Loucy (cell line): ENCODE data around the gene TMEM231.

Experiments
- H2AFZ ChIP-seq: fragments of 200-600 bp; sonication (generic); 2 replicates; pipeline ENCODE4 v1.6.0; 2016; ENCODE audit warnings: antibody characterized with exemption, mild to moderate bottlenecking, low read length, moderate library complexity
- H3F3A ChIP-seq: fragments of 200-600 bp; 2 replicates; pipeline ENCODE4 v1.6.0; 2016; ENCODE audit warnings: antibody characterized with exemption, low read depth, mild to moderate bottlenecking
- H3K27me3 ChIP-seq: fragments of 200-600 bp; sonication (generic); 2 replicates; pipeline ENCODE4 v1.6.1; 2014; ENCODE audit warnings: low read length, mild to moderate bottlenecking; ENCODE audit not compliant: insufficient read depth, poor library complexity, severe bottlenecking
- H3K36me3 ChIP-seq: fragments of 200-600 bp; sonication (generic); 2 replicates; pipeline ENCODE4 v1.6.1; 2016; ENCODE audit warnings: low read length; ENCODE audit not compliant: insufficient read depth
- H3K4me1 ChIP-seq: fragments of 200-600 bp; sonication (generic); 2 replicates; pipeline ENCODE4 v1.5.1; 2014; ENCODE audit warnings: low read length, mild to moderate bottlenecking; ENCODE audit not compliant: insufficient read depth, poor library complexity, severe bottlenecking
- H3K4me2 ChIP-seq: fragments of 200-600 bp; sonication (generic); 2 replicates; pipeline ENCODE4 v1.6.0; 2014; ENCODE audit warnings: antibody characterized with exemption, low read length, low read depth, mild to moderate bottlenecking; ENCODE audit not compliant: poor library complexity, severe bottlenecking
- H3K4me3 ChIP-seq: fragments of 200-600 bp; sonication (generic); 2 replicates; pipeline ENCODE4 v1.5.1; 2014; ENCODE audit warnings: low read length, mild to moderate bottlenecking, mixed read lengths; ENCODE audit not compliant: poor library complexity, severe bottlenecking
- H3K79me2 ChIP-seq: fragments of 200-600 bp; sonication (generic); 2 replicates; pipeline ENCODE4 v1.6.1; 2014; ENCODE audit warnings: low read length; ENCODE audit not compliant: insufficient read depth
- H3K9ac ChIP-seq: fragments of 200-600 bp; sonication (generic); 2 replicates; pipeline ENCODE4 v1.6.0; 2014; ENCODE audit warnings: mild to moderate bottlenecking, low read depth, low read length, moderate library complexity; ENCODE audit not compliant: poor library complexity, severe bottlenecking
- H3K9me2 ChIP-seq: fragments of 200-600 bp; sonication (generic); replicated peaks from 2 replicates; pipeline ENCODE4 v1.6.1; 2016; ENCODE audit warnings: low read depth, low read length, mixed read lengths
- H3K9me3 ChIP-seq: fragments of 200-600 bp; sonication (generic); 2 replicates; pipeline ENCODE4 v1.6.1; 2014; ENCODE audit warnings: mild to moderate bottlenecking, antibody characterized with exemption, low read length, low read depth; ENCODE audit not compliant: insufficient read depth
- H4K20me1 ChIP-seq: fragments of 200-600 bp; sonication (generic); 2 replicates; pipeline ENCODE4 v1.6.0; 2014; ENCODE audit warnings: antibody characterized with exemption, low read length, mild to moderate bottlenecking; ENCODE audit not compliant: insufficient read depth, poor library complexity, severe bottlenecking
- EZH2phosphoT487 ChIP-seq: fragments of 200-600 bp; IDR thresholded peaks from 2 replicates; pipeline ENCODE4 v1.6.1; 2018; ENCODE audit warnings: antibody characterized with exemption, mild to moderate bottlenecking, moderate library complexity, borderline replicate concordance
- TF ChIP-seq, protein P1 (sequence below): fragments of 200-600 bp; sonication (generic); conservative IDR thresholded peaks from 2 replicates; pipeline ENCODE4 v1.5.1; 2014; ENCODE audit warnings: mild to moderate bottlenecking, antibody characterized with exemption, low read length

The TMEM231 gene

DNA sequence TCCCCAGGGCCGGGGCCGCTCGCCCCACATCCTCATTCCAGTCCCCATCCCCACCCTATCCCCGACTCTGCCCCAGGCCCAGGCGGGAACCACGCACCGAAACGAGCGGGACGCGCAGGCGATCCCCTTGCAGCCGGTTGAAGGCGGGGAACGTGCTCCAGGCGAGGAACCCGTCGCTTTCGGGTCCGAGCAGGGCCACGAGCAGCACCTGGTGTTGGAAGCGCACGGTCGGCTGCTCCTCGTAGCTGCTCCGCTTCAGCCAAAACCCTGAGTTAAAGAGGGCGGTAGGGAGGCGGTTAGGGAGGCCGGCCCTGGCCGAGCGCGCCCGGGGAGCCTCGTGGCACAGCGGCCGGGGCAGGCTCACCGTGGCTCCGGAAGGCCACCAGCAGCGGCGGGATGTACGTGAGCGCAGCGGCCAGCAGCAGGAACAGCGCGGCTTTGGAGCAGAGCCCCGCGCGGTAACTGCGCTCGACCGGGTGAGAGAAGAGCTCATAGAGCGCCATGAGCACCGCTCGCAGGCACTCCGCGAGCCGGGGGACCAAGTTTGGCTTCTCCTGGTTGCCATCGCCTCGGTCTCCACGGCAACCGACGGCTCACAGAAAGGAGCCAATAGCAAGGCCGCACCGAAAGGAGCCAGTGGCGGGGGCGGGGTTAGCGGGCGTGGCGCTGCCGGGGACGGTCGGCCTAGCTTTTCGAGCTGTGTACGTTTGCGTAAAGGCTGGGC is at the start of gene TMEM231:
TSS of gene TMEM231 (minus strand) at position 546 of the 724 bp plus-strand sequence. CDS start at position 503, 43 bp downstream.
- Histone ChIP-seq H3K4me2 (peak within 1 kb of the TSS; percentile 71), H3K9ac (peak within 1 kb of the TSS; percentile 61), H3F3A (no peaks in the 10 kb centered on the region), H4K20me1 (no peaks in the 10 kb centered on the region), H3K9me3 (no peaks in the 10 kb centered on the region), H3K9me2 (no peaks in the 10 kb centered on the region), H3K4me1 (peaks cover 20% of the 10 kb centered on the region), H3K79me2 (no peaks in the 10 kb centered on the region), H3K36me3 (no peaks in the 10 kb centered on the region), H3K4me3 (peak within 1 kb of the TSS; percentile 73), H2AFZ (peak within 1 kb of the TSS; percentile 76), H3K27me3 (no peaks in the 10 kb centered on the region)
- no peak for TF ChIP-seq EZH2phosphoT487
- TF ChIP-seq, protein P1, sequence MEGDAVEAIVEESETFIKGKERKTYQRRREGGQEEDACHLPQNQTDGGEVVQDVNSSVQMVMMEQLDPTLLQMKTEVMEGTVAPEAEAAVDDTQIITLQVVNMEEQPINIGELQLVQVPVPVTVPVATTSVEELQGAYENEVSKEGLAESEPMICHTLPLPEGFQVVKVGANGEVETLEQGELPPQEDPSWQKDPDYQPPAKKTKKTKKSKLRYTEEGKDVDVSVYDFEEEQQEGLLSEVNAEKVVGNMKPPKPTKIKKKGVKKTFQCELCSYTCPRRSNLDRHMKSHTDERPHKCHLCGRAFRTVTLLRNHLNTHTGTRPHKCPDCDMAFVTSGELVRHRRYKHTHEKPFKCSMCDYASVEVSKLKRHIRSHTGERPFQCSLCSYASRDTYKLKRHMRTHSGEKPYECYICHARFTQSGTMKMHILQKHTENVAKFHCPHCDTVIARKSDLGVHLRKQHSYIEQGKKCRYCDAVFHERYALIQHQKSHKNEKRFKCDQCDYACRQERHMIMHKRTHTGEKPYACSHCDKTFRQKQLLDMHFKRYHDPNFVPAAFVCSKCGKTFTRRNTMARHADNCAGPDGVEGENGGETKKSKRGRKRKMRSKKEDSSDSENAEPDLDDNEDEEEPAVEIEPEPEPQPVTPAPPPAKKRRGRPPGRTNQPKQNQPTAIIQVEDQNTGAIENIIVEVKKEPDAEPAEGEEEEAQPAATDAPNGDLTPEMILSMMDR, result no peak

DNA sequence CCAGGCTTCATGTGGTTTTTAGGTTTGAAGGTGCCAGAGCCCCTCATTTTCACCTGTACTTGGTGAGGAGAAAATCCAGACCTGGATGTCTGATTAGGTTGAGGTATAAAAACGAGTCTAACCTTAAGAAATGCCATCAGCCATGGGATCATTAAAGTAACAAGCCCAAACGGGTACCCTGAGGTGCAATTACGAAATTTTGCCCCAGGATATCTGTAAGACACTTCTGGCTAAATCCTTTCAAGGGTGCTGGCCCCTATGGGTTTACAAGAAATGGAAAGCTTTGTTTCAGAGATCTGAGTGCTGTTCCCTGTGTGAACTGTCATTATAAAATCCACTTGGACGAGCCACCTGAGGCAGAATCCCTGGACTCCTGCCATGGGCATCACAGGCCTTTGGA is 47.2 kb upstream of the TMEM231 start:
- H3K9ac ChIP-seq, result no peak overlapping the region
- TF ChIP-seq, protein P1, result no peak
- TF ChIP-seq EZH2phosphoT487, result no peak
- no peaks in the 10 kb centered on the region for H3K9me2 ChIP-seq
- H3K27me3 ChIP-seq, result no peaks in the 10 kb centered on the region
- H3K4me1 ChIP-seq, result no peaks in the 10 kb centered on the region
- H4K20me1 ChIP-seq, result no peaks in the 10 kb centered on the region
- peaks cover 8% of the 10 kb centered on the region; the same call in 1 of the 2 replicates for H3K9me3 ChIP-seq
- peaks cover 54% of the 10 kb centered on the region for H3K36me3 ChIP-seq
- no peak overlapping the region for H2AFZ ChIP-seq
- H3F3A ChIP-seq, result no peaks in the 10 kb centered on the region
- H3K4me3 ChIP-seq, result no peak overlapping the region
- H3K4me2 ChIP-seq, result no peak overlapping the region
- H3K79me2 ChIP-seq, result no peaks in the 10 kb centered on the region

- Histone ChIP-seq H3K4me3 (no peak overlapping the region), H3K4me2 (no peak overlapping the region), H3F3A (0 out of 2 replicates have a peak, but pooled peaks cover 3% of the 10 kb centered on the region), H3K9ac (no peak overlapping the region), H3K27me3 (no peaks in the 10 kb centered on the region), H2AFZ (no peak overlapping the region), H4K20me1 (no peaks in the 10 kb centered on the region), H3K4me1 (peaks cover 6% of the 10 kb centered on the region), H3K9me3 (peaks cover 8% of the 10 kb centered on the region; the same call in 1 of the 2 replicates), H3K79me2 (no peaks in the 10 kb centered on the region), H3K9me2 (no peaks in the 10 kb centered on the region), H3K36me3 (peaks cover 48% of the 10 kb centered on the region)
- TF ChIP-seq, protein P1, result no peak
Observed at GRCh38 chr16:75599452-75600277, 43.6 kb upstream of the TMEM231 start.
